ENCODE results near the gene RIMBP2.
"Not testable (repeated sequence)": the region's sequence is repeated elsewhere in the genome, so short reads cannot be mapped to it uniquely, and the experiment has no call there.

RIMBP2 gene

DNA sequence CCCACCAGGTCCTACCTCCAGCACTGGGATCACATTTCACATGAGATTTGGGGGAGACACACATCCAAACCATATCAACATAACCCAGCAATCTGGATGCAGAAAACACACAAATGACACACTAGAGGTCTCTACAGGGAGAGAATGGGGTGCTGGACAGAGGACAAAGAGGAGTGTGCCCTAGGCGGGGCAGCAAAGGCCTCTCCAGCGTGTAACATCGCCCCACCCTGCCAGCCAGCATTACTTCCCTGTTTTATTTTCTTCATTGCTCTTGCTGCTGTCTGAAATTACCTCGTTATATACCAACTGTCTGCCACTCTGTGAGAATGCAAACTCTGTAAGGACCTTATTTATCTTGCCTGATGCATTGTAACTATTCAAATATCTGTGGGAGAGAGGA lies 61.1 kb downstream of the RIMBP2 start:
- no peak for DNase-seq

DNA sequence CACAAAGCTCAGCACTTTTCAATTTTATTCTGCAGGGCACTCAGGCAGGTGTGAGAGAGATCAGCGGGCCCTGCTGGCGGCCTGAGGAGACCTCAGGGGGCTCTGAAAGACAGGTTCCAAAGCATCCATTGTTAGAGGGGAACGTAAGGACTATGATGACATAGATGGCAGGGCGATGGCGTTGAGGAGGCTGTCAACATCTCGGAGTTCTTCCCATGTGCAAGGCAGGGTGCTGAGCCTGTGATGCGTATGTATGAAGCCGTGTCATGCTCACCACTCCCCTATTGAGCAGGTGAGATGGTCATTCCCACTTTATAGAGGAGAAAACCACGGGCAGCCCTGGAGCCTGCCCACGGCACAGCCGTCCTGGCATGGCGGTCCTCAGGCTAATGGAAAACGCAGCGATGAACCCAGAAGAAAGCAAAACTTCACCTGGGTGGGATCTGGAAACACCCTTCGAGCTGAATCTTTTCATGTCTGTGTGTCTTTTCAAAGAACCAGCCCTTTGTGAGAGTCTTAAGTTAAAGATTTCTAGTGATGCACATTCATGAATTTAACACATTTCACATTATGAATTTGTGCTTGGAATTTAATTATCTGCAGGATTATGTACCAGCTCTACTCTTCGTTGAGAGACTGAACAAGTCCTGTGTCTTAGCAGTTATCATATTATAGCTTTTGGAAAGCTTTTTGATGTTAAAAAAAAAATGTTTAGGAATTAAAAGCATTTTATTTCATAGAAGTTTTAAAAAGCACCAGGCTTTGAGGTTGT lies 64.7 kb downstream of the RIMBP2 start:
- DNase-seq, result no peak

DNA sequence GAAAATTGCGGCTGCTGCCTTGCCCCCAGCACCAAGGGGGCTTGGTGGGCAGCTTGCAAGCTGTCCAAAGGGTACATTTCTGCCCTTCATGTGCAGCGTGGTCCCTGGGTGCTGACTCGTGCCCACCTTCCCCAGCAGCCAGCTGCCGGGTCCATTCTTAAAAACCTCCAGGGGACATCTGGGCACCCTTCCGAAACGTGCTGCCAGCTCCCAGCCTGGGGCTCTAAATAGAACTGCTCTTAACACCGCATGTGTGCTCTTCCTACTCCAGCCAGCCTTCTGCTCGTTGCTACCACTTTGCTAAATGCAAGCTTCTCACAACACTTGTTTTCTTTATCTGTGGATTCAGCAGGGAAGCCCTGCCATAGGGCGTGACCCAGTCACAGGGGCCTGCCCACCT lies 66.0 kb downstream of the RIMBP2 start:
- DNase-seq, result no peak

DNA sequence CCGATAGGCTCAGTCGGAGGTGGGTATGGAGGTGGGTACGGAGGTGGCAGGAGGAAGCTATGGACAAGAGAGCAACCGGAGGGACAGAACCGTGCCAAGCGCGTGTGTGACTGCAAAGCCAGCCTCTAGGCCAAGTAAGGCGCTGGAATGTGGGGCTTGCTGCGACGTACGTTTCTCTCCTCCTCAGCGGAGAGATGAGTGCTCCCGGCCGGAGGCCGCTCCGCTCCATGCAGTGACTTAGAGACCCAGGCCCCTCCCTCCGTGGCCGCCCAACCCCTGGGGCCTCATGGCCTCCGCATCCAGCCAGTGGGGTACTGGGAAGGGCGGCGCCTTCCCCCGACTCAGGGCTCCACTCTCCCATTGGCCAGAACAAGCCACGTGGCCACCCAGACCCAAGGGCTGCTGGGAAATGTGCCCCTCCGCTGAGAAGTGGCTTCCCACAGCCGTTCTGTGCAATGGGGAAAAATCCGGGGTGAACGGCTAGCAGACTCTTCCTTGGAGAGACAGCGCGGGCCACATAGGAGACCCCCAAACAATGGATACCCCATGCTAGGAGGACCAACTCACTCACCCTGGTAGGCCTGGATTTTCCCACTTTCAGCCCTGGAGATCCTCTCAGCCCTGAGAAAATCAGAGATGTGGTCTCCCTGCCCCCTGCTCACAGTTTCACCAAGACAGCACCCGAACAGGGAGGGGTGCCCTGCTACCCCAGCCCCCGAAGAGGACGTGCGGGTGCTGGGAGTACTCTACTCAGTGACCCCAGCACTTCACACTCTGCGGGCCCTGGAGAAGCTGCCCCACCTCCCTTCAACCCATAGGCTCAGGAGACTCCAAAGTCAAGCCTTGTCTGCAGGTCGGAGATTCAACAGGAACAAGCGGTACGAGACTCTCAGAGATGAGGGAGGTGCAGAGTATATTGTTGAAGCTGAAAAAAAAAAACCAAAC lies 66.7 kb downstream of the RIMBP2 start:
- DNase-seq, result no peak

DNA sequence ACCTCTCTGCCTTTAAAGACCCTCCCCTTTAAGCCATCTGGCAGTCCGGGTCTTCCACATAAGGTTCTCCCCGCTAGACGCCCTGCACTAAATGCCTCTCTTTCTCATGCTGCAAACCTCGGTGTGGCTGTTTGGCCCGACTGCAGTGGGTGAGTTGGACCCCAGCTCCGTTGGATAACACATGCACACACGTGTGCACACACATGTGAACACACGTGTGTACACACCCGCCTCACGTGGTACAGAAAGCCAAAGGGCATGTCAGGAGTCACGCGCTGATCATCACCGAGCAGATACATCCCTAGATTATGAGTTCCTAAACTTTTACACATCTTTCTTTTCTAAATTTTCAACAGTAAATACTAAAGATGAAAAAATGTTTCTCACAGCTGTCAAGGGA lies 68.3 kb downstream of the RIMBP2 start:
- no peak for DNase-seq

DNA sequence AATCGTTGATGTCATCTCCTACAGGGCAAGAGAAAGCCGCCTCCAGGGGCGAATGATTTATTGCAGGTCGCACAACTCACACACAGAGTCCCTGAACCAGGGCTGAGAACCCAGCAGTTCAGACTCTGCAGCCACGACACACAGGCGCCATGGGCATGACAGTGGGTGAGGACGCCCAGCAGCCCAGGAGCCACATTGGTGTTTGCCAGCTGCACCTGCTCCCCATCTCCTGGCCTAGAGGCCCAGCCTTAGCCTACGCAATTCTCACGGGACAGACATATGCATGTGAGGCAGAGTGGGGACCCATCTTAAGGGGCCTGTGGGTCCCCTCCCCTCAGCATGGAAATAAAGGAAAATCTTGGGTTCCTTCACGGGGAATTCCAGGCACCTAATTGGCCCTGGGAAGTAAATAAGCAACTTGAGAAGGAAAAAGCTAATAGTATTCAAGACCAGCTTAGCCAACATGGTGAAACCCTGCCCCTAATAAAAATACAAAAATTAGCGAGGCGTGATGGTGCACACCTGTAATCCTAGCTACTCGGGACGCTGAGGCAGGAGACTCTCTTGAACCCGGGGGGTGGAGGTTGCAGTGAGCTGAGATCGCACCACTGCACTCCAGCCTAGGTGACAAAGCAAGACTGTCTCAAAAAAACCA lies 69.3 kb downstream of the RIMBP2 start:
- no peak for DNase-seq

DNA sequence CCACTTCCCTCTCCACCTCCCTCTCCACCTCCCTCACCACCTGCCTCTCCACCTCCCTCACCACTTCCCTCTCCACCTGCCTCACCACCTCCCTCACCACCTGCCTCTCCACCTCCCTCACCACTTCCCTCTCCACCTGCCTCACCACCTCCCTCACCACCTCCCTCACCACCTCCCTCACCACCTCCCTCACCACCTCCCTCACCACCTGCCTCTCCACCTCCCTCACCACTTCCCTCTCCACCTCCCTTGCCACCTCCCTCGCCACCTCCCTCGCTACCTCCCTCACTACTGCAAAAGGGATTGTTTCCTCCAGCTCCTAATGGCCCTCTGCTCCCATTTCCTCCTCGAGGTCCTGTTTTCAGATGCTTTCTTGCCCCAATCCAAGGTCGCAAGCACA lies 69.9 kb downstream of the RIMBP2 start:
- DNase-seq, result not testable (repeated sequence)

DNA sequence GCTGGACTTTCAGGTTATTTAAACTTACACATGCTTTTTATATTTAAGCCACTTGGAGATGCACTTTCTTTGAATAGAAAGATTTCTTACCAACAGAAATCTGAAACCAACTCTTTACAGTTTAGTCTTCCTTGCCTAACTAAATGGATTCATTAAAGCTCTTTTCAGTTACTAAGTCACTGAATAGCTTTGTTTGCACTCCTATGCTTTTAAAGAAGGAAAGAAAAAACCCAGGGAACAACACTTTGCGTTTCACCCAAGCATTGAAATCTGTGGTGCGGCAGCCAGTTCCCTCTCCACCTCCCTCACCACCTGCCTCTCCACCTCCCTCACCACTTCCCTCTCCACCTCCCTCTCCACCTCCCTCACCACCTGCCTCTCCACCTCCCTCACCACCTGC lies 70.3 kb downstream of the RIMBP2 start:
- DNase-seq, result no peak

DNA sequence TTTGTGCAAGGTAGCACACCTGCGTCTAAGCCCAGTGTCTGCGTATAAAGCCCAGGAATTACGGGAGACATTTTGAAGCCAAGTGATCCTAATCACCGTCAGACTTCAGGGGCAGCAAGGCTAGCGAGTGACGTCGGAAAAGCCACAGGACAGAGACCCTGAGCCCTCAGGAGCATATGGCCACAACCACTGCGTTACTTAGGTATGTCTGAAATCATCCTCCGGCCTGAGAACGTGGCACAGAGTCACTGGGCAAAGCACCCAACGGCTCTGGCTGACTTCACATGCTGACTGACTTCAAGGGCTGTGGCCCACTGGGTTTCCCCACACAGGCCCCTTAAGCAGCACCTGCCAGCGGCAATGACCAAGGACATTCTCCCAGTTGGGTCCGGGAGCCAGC lies 71.5 kb downstream of the RIMBP2 start:
- DNase-seq, result no peak

DNA sequence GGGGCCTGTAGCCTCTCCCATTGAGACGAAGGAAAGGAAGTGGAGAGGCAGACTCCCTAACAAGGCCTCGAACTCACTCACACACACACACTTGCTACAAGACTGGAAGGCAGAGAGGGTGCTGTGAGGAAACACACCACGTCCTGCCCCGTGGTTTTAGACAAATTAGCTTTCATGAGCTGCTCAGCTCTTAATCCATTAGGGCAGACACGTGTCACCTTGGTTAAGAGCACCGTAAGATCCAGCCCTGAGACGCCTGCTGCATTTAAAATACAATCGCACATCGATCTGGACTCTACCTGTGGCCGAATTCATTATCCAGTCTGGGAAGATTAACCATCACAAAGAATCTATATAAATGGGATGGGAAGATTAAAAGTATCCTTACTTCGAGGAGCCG lies 72.0 kb downstream of the RIMBP2 start:
- no peak for DNase-seq

DNA sequence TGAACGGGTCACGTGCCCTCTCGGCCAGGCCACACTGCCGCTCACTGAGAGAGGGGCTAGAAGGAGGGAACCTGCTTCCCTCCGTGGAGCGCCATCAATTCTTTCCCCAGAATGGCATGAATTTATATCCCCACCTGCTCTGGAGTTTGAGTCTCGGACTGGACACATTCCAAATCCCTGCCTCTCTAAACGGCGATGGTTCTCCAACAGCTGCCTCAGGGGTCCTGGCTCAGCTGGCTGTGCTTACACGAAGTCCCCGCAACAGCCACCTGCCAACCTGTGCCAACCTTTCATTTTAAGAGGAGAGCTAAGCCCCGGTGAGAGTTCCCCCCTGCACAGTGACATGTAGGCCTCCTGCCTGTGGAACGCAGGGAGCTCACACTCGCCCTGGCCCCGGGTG lies 73.2 kb downstream of the RIMBP2 start:
- DNase-seq, result no peak

DNA sequence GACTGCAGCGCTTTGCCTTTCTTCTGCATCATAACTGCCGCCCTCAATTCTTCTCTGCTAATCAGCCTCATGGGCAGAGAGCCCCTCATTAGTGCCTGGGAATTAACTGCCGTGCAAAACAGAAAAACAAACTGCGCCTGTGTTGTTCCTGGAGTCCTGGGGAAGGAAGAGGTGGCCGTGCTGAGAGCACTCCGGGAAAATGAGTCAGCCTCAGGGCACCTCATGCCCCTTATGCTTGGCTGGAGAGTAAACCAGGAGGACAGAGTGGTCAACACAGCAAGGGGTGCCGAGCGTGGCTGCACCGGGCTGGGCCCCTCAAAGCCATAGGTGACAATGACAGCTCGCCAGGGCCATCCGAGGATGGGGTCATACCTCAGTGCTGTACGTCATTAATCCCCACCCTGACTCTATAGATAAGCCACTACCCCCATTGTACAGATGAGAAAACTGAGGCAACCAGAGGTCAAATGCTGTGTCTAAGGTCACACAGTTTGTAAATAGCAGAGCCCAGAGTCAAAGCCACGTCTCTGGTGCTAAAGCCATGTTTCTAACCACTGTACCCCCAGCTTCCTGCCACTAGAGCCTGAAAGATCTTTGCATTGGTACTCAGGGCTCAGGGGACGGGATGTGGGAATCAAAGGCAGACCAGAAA lies 74.4 kb downstream of the RIMBP2 start:
- no peak for DNase-seq

DNA sequence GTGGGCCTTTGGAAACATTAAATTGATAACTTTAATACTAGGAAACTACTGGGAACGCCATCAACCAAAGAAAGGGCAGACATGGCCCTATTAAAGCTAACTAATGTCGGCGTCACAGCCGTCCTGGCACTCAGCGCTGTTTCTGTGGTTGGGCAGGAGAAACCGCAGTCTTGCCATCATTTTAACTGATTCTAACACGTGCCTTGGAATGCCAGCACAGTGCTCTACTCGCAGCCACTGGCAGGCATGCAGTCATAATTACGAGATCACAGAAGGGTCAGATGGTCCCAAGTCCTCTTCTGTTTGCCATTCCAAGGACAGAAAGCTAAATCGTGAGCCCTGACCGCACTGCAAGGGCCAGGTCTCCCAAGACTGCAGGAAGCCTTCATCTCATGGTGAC lies 75.2 kb downstream of the RIMBP2 start:
- no peak for DNase-seq

DNA sequence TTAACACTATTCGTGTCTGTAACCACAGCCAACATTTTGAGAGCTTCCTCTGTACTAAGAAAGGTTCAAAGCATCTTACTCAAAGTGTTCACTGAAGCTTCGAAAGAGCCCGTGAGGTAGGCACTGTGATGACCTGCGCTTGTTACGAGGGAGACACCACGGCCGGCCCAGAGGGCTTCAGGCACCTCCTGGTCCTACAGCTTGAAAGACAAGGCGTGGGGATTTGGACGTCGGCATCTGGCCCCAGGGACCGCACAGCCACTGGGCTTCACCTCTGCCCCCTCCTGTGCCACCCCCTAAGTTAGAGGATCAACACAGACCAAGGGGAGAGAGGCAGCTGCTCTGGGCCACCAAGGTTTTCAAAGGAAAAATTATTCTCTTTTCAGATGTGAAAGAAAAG lies 75.6 kb downstream of the RIMBP2 start:
- DNase-seq, result no peak

DNA sequence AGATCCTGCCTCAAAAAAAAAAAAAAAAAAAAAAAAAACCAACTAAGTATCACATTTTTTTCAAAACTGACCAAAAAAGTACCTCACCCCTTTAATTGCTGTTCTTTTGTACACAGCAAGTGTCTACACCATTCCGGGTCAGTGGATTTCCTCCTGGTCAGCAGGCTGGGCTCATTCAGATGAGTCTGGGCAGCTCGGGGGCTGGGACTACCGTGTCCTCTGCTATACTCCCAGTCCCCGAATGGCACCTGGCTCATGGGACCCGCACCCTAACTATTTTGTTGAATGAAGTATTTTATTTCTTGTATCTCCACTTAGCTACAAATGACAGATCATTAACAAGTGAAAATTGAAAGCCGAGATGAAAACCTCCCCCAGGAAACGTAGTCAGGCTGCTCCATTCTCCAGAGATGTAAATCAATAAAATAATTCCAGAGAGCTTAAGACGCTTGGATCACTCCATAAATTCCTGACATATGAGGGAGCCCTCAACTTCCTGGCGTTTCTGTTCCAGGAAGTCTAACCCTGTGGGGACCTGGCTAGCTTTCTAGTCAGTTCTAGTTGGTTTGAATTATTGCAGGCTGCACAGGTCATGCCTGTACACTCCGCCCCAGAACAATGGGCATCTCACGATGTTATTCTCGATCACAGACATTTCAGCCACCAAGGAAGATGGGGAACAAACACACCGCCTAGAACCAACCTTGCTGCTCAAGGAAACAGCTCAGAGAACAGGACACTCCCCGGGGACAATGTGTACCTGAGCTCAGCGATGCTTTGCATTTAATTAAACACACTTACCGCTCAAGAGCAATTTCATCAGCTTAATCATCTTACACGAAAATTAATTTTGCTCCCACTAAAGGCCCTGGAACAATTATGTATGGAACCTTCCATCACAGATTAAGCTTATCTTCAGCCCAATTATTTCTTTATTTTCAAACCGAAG lies 76.3 kb downstream of the RIMBP2 start:
- no peak for DNase-seq

DNA sequence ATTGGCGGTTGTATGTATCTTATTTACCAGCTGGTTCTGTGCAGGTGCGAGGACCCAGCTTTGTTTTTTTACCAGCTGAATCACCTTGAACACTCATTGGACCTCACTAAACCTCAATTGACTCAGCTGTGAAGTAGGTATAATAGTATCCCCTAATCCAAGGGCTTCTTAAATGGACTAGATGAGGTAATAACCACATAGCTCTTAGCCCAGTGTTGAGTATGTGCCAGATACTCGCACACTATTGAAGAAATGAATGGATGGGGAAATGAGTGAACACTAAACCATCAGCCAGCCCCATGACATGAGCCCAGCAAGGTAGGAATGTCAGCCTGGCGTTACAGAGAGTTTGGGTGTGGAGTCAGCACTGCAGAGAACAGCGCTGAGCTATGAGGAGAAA lies 79.7 kb downstream of the RIMBP2 start:
- no peak for DNase-seq

DNA sequence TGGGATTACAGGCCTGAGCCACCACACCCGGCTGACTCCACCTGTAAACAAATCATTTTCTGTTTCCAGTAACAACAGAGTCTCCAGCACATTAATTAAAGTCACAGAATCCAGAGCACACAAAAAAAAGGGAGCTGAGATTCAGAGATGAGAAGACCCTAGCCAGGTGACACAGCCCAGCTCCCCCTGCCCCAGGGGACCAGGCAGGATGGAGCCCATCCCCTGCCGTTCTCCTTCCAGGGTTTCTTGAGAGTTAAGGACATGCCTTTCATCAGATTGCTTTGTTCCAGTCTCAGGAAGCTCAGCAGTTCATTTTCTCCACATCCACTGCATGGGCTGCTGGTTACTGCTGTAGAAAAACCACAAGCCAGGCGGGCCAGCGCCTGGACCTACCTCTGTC lies 81.2 kb downstream of the RIMBP2 start:
- no peak for DNase-seq

DNA sequence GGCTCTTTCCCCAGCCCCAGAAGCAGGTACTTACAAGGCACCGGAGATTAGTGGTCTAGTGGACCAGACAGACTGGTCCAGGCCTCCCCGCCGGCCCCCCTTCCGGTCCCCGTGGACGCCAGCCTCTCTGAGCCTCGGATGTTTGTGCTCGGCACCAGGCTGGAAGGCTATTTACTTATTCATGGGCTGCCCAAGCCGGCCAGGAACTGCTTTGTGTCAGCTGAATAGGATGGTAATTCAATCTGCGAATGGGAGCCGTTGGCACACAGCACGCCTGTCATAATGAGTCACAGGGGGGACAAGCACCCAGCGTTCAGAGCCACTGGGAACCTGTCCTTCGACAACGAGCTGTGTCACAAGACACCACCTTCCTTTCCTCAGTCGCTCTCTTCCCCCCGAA lies 82.3 kb downstream of the RIMBP2 start:
- no peak for DNase-seq

DNA sequence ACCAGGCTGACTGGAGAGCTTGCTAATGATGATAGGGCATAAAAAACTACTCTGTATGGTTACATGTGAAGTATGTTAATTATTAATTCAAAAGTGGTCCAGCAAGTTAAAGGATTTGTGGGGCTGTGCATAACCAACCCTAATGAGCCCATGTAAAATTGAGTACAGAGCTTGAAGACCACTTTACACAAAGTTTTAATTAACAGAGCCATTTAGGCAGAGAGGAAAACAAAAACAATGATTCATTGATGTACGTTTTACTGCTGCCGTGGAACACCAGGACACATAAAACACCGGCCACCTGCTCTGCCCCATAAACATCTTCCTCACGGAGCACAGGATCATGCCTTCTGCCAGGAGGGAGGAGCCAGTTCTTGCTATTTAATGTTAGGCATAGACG lies 83.5 kb downstream of the RIMBP2 start:
- no peak for DNase-seq

DNA sequence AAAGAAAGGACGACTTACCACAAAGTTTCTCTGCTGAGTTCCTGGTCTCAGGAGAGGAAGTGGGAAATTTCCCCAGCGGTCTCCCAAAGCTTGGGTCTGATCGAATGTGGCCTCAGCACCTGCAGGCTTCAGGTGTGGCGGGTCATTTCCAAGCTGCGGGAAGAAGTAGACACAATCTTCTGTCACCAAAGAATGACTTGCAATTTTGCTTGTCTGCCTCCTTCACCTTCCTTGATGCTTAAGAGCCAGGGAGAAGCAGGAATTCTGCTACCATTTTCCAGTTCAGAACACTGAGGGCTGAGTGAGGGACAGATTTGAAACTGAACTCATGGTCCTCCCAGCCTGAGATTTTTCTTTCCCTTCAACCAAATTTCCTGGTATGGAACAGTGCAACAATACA lies 87.8 kb downstream of the RIMBP2 start:
- no peak for DNase-seq

DNA sequence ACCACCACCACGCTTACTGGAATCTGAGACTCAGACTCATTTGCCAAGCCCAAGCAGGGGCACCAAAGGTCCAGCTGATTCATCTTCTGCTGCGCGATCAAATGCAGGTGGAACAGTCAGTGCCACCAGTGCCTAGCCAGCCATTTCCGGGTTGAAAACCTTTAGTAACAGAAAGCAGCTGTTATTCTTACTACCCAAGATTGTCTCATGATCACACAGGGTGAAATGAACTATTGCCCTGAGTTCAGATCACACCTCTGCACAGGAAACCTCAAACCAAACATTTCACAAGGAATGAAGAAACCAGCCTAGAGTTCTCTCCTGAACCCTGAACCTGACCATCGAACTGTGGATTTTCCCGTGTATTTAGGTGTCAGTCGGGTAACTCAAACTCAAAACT lies 88.9 kb downstream of the RIMBP2 start:
- DNase-seq, result no peak

DNA sequence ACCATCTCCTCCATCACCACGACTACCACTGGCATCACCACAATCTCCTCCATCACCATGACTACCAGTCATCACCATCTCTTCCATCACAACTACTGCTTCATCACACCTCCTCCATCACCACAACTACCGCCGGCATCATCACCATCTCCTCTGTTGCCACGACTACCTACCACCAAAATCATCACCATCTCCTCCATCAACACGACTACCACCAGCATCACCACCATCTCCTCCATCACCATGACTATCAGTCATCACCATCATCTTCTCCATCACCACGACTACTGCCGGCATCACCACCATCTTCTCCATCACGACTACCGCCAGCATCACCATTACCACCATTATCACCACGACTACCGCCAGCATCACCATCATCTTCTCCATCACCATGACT lies 89.5 kb downstream of the RIMBP2 start:
- DNase-seq, result no peak

Data from DMS 273 treated with DMSO at 0.1 percent for 48 hours (cell line).